PC-3 (cell line): ENCODE data around the gene SIPA1L3.

ENCODE experiments used
- EZH2 ChIP-seq: fragments of 300-600 bp; sonication (generic); IDR thresholded peaks from one replicate; pipeline ENCODE4 v1.6.1; 2017; ENCODE audit warnings: antibody characterized with exemption, mild to moderate bottlenecking, low read length; ENCODE audit not compliant: unreplicated experiment
- EZH2phosphoT487 ChIP-seq: fragments of 300-600 bp; sonication (generic); IDR thresholded peaks from 2 replicates; pipeline ENCODE4 v1.6.1; 2018; ENCODE audit warnings: mild to moderate bottlenecking, antibody characterized with exemption, low read length, borderline replicate concordance
- TF ChIP-seq, protein P1 (sequence below): fragments of 300-600 bp; sonication (generic); conservative IDR thresholded peaks from 2 replicates; pipeline ENCODE4 v1.5.1; 2017; ENCODE audit warnings: antibody characterized with exemption, low read depth, mild to moderate bottlenecking, low read length

DNA sequence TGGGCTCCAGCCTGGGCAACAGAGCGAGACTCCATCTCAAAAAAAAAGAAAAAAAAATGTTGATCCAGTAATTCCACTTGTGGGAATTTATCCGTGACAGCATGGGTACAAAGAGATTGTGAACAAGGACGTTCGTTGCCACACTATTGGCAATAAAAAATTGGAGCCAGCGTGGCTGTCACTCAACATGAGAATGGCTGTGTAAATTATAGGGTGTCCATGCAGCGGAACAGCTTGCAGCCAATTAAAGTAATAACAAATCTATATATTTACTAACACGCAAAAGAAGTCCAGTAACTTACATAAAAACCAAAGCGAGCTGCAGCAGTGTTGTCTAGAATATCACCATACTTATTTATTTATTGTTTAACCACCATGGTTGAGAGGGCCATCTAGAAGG, 297.7 kb downstream of the SIPA1L3 start:
- TF ChIP-seq, protein P1, sequence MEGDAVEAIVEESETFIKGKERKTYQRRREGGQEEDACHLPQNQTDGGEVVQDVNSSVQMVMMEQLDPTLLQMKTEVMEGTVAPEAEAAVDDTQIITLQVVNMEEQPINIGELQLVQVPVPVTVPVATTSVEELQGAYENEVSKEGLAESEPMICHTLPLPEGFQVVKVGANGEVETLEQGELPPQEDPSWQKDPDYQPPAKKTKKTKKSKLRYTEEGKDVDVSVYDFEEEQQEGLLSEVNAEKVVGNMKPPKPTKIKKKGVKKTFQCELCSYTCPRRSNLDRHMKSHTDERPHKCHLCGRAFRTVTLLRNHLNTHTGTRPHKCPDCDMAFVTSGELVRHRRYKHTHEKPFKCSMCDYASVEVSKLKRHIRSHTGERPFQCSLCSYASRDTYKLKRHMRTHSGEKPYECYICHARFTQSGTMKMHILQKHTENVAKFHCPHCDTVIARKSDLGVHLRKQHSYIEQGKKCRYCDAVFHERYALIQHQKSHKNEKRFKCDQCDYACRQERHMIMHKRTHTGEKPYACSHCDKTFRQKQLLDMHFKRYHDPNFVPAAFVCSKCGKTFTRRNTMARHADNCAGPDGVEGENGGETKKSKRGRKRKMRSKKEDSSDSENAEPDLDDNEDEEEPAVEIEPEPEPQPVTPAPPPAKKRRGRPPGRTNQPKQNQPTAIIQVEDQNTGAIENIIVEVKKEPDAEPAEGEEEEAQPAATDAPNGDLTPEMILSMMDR: no peak
- TF ChIP-seq EZH2phosphoT487: no peak
- TF ChIP-seq EZH2: no peak
